Pancreas (tissue), 10 donors: ENCODE data around the gene SLC24A1. TPM values are rescaled to one million over a fixed set of nuclear protein-coding genes. Genes with fewer than 3 reads are reported as not detected.

Experiments used
- ATAC-seq, 4 donors: fragments of 200-7000 bp; cut with Tn5 transposase; one replicate each; pipeline versions ENCODE4 v1.8.0 to v1.9.1; 2020; ENCODE audit warnings: mild to moderate bottlenecking in 4 of 4, moderate library complexity in 4 of 4
- DNase-seq, 6 donors: peaks; one replicate each; pipeline ENCODE4 v3.0.0-alpha.2; 2020
- FAIRE-seq: peaks from 2 replicates; lab custom pipeline; 2012; peaks lifted over from hg19 to GRCh38; lab: Jason Lieb, UNC
- H3K27ac ChIP-seq, 4 donors: fragments of 200-600 bp; sonication (generic); 1 replicate in 3 of 4; 2 replicates in 1 of 4; pipeline versions ENCODE4 v1.5.0 to v1.8.0; 2020
- H3K27me3 ChIP-seq, 4 donors: fragments of 200-600 bp; one replicate each; pipeline ENCODE4 v1.8.0; 2021
- H3K36me3 ChIP-seq, 3 donors: fragments of 200-600 bp; sonication (generic) in 1 of 3; one replicate each; pipeline versions ENCODE4 v1.5.0 to v1.8.0; 2020 to 2021
- H3K4me1 ChIP-seq, 3 donors: fragments of 200-600 bp; one replicate each; pipeline ENCODE4 v1.8.0; 2021
- H3K4me3 ChIP-seq, 4 donors: fragments of 200-600 bp; sonication (generic) in 2 of 4; one replicate each; pipeline versions ENCODE4 v1.5.0 to v1.8.0; 2020 to 2021
- H3K9me3 ChIP-seq, 4 donors: fragments of 200-600 bp; one replicate each; pipeline ENCODE4 v1.8.0; 2021
- CTCF ChIP-seq, 4 donors: fragments of 200-600 bp; sonication (generic) in 3 of 4; IDR thresholded peaks; one replicate each; pipeline versions ENCODE4 v1.5.0 to v1.8.0; 2021; ENCODE audit warnings: antibody characterized with exemption in 4 of 4
- WGBS, 2 donors: extraction: QIAGEN DNeasy Blood & Tissue Kit; methylation state at CpG; one replicate each; pipeline ENCODE4 v1.1.7; 2013; 5-methylcytosine and 5-hydroxymethylcytosine counted together
- intact Hi-C, 3 donors: fragments of 100-400 bp; cut with DNase I; formaldehyde crosslinking; loops; one replicate each; pipeline versions ENCODE4 v1.11.1 to v1.14.2; 2022
- polyA plus RNA-seq, 2 donors: library from polyadenylated mRNA; stranded (reverse); fragments of 200-250 nt; gene quantifications; one replicate each; pipeline ENCODE4 v1.2.3, GENCODE V29; 2013
- total RNA-seq, 6 donors: library from RNA; stranded (reverse); fragmentation: NEBNext Ultra II Directional in 4 of 6; extraction: Animal tissue kit (Norgen Biotek cat#: 25700) in 4 of 6; gene quantifications; one replicate each; pipeline versions ENCODE4 v1.2.1 to v1.2.4, GENCODE V29; 2021 to 2023
- donor health status: healthy with polysubstance abuse.
- donor health status: DM: no; HTN: no; CAD: no; lungs with moderate emphysema.
- donor health status: DM: no; HTN: no; CAD: no.
- donor health status: control.
- donor health status: control.
- donor health status: Bipolar disorder and iron deficiency.
- donor health status: DM: yes; HTN: yes; CAD: no.
- donor health status: DM: no; HTN: no; CAD: no.
- donor health status: DM: no; HTN: no; CAD: no.
- donor health status: DM: yes; HTN: yes; CAD: no.

SLC24A1 gene
- total and polyA plus RNA-seq, 8 donors = 1.9 to 5.8 (median 4.0) TPM

GRCh38 chr15:65603559-65603958 is 18.2 kb upstream of the SLC24A1 start:
- no peaks in the 10 kb centered on the region for H3K27me3 ChIP-seq
- FAIRE-seq (no peak), DNase-seq (no peak), ATAC-seq (no peak)
- H3K4me3 ChIP-seq = no peak overlapping the region
- no peaks in the 10 kb centered on the region for H3K9me3 ChIP-seq
- no peaks in the 10 kb centered on the region for H3K4me1 ChIP-seq
- H3K36me3 ChIP-seq = peaks cover 0 to 19% (median 0%) of the 10 kb centered on the region in 3 donors
- H3K27ac ChIP-seq = no peak overlapping the region
- intact Hi-C loops = no loop called here
- WGBS, 2 donors = 100% methylated on average over 1 of the region's 1 CpG
- TF ChIP-seq CTCF (IDR thresholded peaks at IDR 0.05) = no peak

GRCh38 chr15:65610871-65611718 is 10.6 kb upstream of the SLC24A1 start, which contains the start of gene INTS14:
TSS of gene INTS14 (minus strand) at chr15:65611131. CDS start at chr15:65607380, 3,751 bp downstream.
- ATAC-seq (peak; percentile 97 to 99 (median 98)), FAIRE-seq (peak; percentile 87), DNase-seq (peak; percentile 96 to 99 (median 98))
- H3K36me3 ChIP-seq = no peaks in the 10 kb centered on the region
- H3K4me1 ChIP-seq = peaks cover 6 to 19% (median 12%) of the 10 kb centered on the region in 3 donors
- H3K27ac ChIP-seq = peak within 1 kb of the TSS; percentile 75 to 92 (median 88)
- peak within 1 kb of the TSS; percentile 72 to 91 (median 75) for H3K4me3 ChIP-seq
- WGBS, 2 donors = 1% methylated on average over 57 to 64 of the region's 64 CpGs
- no peaks in the 10 kb centered on the region for H3K27me3 ChIP-seq
- TF ChIP-seq CTCF (IDR thresholded peaks at IDR 0.05) = peak; percentile 47 to 69 (median 54)
- intact Hi-C loops = no loop called here
- H3K9me3 ChIP-seq = no peaks in the 10 kb centered on the region

- intact Hi-C loops = no loop called here
- no peak for TF ChIP-seq CTCF (IDR thresholded peaks at IDR 0.05)
- peak overlapping the region; percentile 75 to 92 (median 88) for H3K27ac ChIP-seq
- H3K4me1 ChIP-seq = peaks cover 6 to 19% (median 12%) of the 10 kb centered on the region in 3 donors
- H3K27me3 ChIP-seq = no peaks in the 10 kb centered on the region
- no peaks in the 10 kb centered on the region for H3K9me3 ChIP-seq
- no peak for DNase-seq
- no peak for ATAC-seq
- FAIRE-seq = no peak
- no peaks in the 10 kb centered on the region for H3K36me3 ChIP-seq
- WGBS, 2 donors = 86 to 87% methylated on average over 5 of the region's 5 CpGs
- peak overlapping the region; percentile 72 to 91 (median 75) for H3K4me3 ChIP-seq
Observed at GRCh38 chr15:65611888-65612615, 9.7 kb upstream of the SLC24A1 start.

GRCh38 chr15:65612616-65612946 is 9.2 kb upstream of the SLC24A1 start:
- FAIRE-seq (no peak), ATAC-seq (no peak)
- 18% methylated on average over 2 of the region's 2 CpGs for WGBS, 2 donors

More at GRCh38 chr15:65612616-65612946, 9.2 kb upstream of the SLC24A1 start:
- Histone ChIP-seq H3K4me1 (peaks cover 6 to 19% (median 12%) of the 10 kb centered on the region in 3 donors), H3K27me3 (no peaks in the 10 kb centered on the region), H3K4me3 (no peak overlapping the region), H3K27ac (no peak overlapping the region), H3K36me3 (no peaks in the 10 kb centered on the region), H3K9me3 (no peaks in the 10 kb centered on the region)
- TF ChIP-seq CTCF (IDR thresholded peaks at IDR 0.05) = no peak
- intact Hi-C loops = no loop called here
- DNase-seq = no peak
